ENCODE data around the gene IER5L. TPM values are rescaled to one million over a fixed set of nuclear protein-coding genes. Genes with fewer than 3 reads are reported as not detected.

The IER5L gene
- polyA plus RNA-seq, 1 of the 3 experiments (the other 2 are of a cell fraction): 16.2 TPM

DNA sequence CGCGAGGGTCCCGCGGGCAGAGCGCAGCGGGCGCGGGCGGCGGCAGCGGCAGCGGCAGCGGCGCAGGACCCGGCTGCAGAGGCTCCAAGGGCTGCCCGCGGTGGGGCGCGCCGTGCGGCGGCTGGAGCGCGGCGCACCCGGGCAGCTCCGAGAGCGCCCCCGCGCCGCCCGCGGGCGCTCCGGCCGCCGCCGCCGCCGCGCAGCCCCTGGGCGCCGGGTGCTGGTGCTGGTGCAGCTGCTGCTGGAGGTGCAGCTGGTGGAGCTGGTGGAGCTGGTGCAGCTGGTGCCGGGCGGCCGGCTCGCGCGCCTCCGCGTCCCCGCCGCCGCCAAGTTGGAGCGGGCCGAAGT is 644 bp downstream of the IER5L start:
- Histone ChIP-seq H3F3A (replicated peaks; ENCODE audit: insufficient read depth) (peaks cover 23% of the 10 kb centered on the region), H3K36me3 (replicated peaks in 1 of 2; ENCODE audit: control insufficient read depth in 1 of 2, insufficient read depth in 2 of 2, low read length in 1 of 2) (peaks cover 0 to 10% of the 10 kb centered on the region in 2 experiments), H4K20me1 (ENCODE audit: insufficient read depth) (peaks cover 19% of the 10 kb centered on the region), H3K27ac (ENCODE audit: low read depth in 2 of 2, low read length in 1 of 2) (peak overlapping the region; percentile 66 to 96), H3K79me2 (ENCODE audit: insufficient read depth) (peaks cover 37% of the 10 kb centered on the region), H2AFZ (ENCODE audit: low read depth) (no peak overlapping the region), H3K4me1 (ENCODE audit: control insufficient read depth in 1 of 2, insufficient read depth in 2 of 2, low read depth in 1 of 2, low read length in 1 of 2) (peaks cover 14 to 19% of the 10 kb centered on the region in 2 experiments; a peak in 3 of 4 replicates), H3K4me2 (peak overlapping the region; percentile 79), H3K27me3 (ENCODE audit: insufficient read depth) (no peaks in the 10 kb centered on the region), H3K9me3 (no peaks in the 10 kb centered on the region), H3K4me3 (ENCODE audit: low read depth in 2 of 2, low read length in 1 of 2) (peak overlapping the region; percentile 90 to 94), H3K9me2 (no peaks in the 10 kb centered on the region), H3K9ac (peak overlapping the region; percentile 89)
- DNase-seq: peak; percentile 77
- TF ChIP-seq MAX (IDR thresholded peaks at IDR 0.05; ENCODE audit: low read depth): no peak
- TF ChIP-seq, protein P1, sequence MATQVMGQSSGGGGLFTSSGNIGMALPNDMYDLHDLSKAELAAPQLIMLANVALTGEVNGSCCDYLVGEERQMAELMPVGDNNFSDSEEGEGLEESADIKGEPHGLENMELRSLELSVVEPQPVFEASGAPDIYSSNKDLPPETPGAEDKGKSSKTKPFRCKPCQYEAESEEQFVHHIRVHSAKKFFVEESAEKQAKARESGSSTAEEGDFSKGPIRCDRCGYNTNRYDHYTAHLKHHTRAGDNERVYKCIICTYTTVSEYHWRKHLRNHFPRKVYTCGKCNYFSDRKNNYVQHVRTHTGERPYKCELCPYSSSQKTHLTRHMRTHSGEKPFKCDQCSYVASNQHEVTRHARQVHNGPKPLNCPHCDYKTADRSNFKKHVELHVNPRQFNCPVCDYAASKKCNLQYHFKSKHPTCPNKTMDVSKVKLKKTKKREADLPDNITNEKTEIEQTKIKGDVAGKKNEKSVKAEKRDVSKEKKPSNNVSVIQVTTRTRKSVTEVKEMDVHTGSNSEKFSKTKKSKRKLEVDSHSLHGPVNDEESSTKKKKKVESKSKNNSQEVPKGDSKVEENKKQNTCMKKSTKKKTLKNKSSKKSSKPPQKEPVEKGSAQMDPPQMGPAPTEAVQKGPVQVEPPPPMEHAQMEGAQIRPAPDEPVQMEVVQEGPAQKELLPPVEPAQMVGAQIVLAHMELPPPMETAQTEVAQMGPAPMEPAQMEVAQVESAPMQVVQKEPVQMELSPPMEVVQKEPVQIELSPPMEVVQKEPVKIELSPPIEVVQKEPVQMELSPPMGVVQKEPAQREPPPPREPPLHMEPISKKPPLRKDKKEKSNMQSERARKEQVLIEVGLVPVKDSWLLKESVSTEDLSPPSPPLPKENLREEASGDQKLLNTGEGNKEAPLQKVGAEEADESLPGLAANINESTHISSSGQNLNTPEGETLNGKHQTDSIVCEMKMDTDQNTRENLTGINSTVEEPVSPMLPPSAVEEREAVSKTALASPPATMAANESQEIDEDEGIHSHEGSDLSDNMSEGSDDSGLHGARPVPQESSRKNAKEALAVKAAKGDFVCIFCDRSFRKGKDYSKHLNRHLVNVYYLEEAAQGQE (IDR thresholded peaks at IDR 0.05; ENCODE audit: low read depth, low read length): no peak
- no peak for TF ChIP-seq ZBTB33 (IDR thresholded peaks at IDR 0.05; ENCODE audit: borderline replicate concordance, low read depth)
- no peak for TF ChIP-seq POLR2AphosphoS5 (IDR thresholded peaks at IDR 0.05; ENCODE audit: low read depth, low read length)
- no peak for TF ChIP-seq RAD21 (IDR thresholded peaks at IDR 0.05; ENCODE audit: low read length)
- TF ChIP-seq USF2 (IDR thresholded peaks at IDR 0.05; ENCODE audit: borderline replicate concordance, low read depth, low read length): no peak
- TF ChIP-seq, protein P2, sequence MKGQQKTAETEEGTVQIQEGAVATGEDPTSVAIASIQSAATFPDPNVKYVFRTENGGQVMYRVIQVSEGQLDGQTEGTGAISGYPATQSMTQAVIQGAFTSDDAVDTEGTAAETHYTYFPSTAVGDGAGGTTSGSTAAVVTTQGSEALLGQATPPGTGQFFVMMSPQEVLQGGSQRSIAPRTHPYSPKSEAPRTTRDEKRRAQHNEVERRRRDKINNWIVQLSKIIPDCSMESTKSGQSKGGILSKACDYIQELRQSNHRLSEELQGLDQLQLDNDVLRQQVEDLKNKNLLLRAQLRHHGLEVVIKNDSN (IDR thresholded peaks at IDR 0.05; ENCODE audit: borderline replicate concordance, low read depth): no peak
- TF ChIP-seq, protein P3, sequence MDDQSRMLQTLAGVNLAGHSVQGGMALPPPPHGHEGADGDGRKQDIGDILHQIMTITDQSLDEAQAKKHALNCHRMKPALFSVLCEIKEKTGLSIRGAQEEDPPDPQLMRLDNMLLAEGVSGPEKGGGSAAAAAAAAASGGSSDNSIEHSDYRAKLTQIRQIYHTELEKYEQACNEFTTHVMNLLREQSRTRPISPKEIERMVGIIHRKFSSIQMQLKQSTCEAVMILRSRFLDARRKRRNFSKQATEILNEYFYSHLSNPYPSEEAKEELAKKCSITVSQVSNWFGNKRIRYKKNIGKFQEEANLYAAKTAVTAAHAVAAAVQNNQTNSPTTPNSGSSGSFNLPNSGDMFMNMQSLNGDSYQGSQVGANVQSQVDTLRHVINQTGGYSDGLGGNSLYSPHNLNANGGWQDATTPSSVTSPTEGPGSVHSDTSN (IDR thresholded peaks at IDR 0.05): no peak
- no peak for TF ChIP-seq EP300 (IDR thresholded peaks at IDR 0.05; ENCODE audit: borderline replicate concordance in 1 of 2, low read depth in 1 of 2, low read length in 1 of 2)
- no peak for TF ChIP-seq FOSL2 (IDR thresholded peaks at IDR 0.05; ENCODE audit: borderline replicate concordance, low read depth)
- TF ChIP-seq NFIC (IDR thresholded peaks at IDR 0.05; ENCODE audit: borderline replicate concordance): no peak
- TF ChIP-seq ELF1 (IDR thresholded peaks at IDR 0.05): no peak
- no peak for TF ChIP-seq TAF1 (IDR thresholded peaks at IDR 0.05; ENCODE audit: borderline replicate concordance, low read depth, low read length)
- TF ChIP-seq MEF2A (IDR thresholded peaks at IDR 0.05; ENCODE audit: borderline replicate concordance, low read depth): no peak
- no peak for TF ChIP-seq YY1 (IDR thresholded peaks at IDR 0.05; ENCODE audit: low read depth)
- WGBS (ENCODE audit: low lambda C conversion rate): no CpG with 5 or more reads among the region's 56 CpGs
- CTCF ChIA-PET: interaction anchor here (0.8 to 9.3 kb wide), 7 partner anchors 37 to 447 kb away, joined by 3 to 183 read pairs (median 6); no protein-coding TSS in a partner anchor
- POLR2A ChIA-PET: interaction anchor here (0.6 to 3.5 kb wide), 31 partner anchors 10 to 448 kb away, joined by 3 to 37 read pairs (median 6); partner anchors contain the start of gene NTMT1

All from SK-N-SH (cell line).